HL-60 (cell line): ENCODE data around the gene PER3.

Experiments
- CTCF ChIP-seq: IDR thresholded peaks from one replicate; pipeline ENCODE4 v1.5.1; 2011; ENCODE audit warnings: low read length, control low read depth, inconsistent platforms; ENCODE audit not compliant: insufficient read depth
- POLR2AphosphoS5 ChIP-seq: IDR thresholded peaks from 2 replicates; pipeline ENCODE4 v1.6.1; 2012; ENCODE audit warnings: low read depth

GRCh38 chr1:7747605-7748004 is 36.5 kb upstream of the PER3 start:
- TF ChIP-seq CTCF (no peak), POLR2AphosphoS5 (no peak)
